RWPE1 (cell line): ENCODE data around the gene DHTKD1.

Experiments
- CTCF ChIA-PET: fragments of 350-600 bp; sonication (Branson Sonifier 250); formaldehyde crosslinking; extraction: SDS; loops from one replicate; lab custom pipeline; 2021; lab: Yijun Ruan, JAX
- POLR2A ChIA-PET: fragments of 400-600 bp; formaldehyde crosslinking; extraction: SDS; loops from one replicate; lab custom pipeline; 2020; ENCODE audit warnings: antibody characterized with exemption; ENCODE audit not compliant: low non-redundant PET; lab: Yijun Ruan, JAX
- DNase-seq: peaks from one replicate; pipeline ENCODE4 v3.0.0; 2012; ENCODE audit warnings: low spot score
- H3K27ac ChIP-seq: fragments of 450-650 bp; 2 replicates; pipeline ENCODE4 v1.5.1; 2017
- TF ChIP-seq, protein P1 (sequence below): fragments of 450-650 bp; conservative IDR thresholded peaks from 2 replicates; pipeline ENCODE4 v1.5.1; 2017; ENCODE audit warnings: low read depth, mild to moderate bottlenecking

DHTKD1 gene

DNA sequence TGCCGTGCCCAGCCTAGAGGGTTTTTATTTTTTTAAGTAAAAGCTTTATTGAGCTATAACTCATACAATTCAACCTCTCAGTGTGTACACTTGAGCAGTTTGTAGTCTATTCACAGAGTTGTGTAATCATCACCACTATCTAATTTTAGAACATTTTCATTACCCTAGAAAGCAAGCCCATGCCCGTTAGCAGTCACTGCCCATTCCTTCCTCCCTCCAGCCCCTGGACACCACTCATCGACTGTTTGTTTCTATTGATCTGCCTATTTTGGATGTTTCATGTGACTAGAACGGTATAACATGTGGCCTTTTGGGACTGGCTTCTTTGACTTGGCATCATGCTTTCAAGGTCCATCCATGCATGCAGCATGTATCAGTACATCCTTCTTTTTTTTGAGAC lies 35.0 kb downstream of the DHTKD1 start:
- TF ChIP-seq, protein P1, sequence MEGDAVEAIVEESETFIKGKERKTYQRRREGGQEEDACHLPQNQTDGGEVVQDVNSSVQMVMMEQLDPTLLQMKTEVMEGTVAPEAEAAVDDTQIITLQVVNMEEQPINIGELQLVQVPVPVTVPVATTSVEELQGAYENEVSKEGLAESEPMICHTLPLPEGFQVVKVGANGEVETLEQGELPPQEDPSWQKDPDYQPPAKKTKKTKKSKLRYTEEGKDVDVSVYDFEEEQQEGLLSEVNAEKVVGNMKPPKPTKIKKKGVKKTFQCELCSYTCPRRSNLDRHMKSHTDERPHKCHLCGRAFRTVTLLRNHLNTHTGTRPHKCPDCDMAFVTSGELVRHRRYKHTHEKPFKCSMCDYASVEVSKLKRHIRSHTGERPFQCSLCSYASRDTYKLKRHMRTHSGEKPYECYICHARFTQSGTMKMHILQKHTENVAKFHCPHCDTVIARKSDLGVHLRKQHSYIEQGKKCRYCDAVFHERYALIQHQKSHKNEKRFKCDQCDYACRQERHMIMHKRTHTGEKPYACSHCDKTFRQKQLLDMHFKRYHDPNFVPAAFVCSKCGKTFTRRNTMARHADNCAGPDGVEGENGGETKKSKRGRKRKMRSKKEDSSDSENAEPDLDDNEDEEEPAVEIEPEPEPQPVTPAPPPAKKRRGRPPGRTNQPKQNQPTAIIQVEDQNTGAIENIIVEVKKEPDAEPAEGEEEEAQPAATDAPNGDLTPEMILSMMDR = no peak

GRCh38 chr10:12107781-12108180 lies 39.0 kb downstream of the DHTKD1 start:
- ChIA-PET CTCF (interaction anchor here (0.7 kb wide), 1 partner anchor 442 kb away, joined by 3 read pairs; no protein-coding TSS in a partner anchor), POLR2A (no interaction called here)
- no peak overlapping the region for H3K27ac ChIP-seq
- TF ChIP-seq, protein P1 = no peak
- DNase-seq = no peak

More for the DNA sequence above, 35.0 kb downstream of the DHTKD1 start:
- ChIA-PET CTCF (no interaction called here), POLR2A (no interaction called here)
- no peak overlapping the region for H3K27ac ChIP-seq
- no peak for DNase-seq

- TF ChIP-seq, protein P1 = no peak
- DNase-seq = no peak
- ChIA-PET POLR2A (no interaction called here), CTCF (no interaction called here)
- H3K27ac ChIP-seq = no peak overlapping the region
Measured at GRCh38 chr10:12109286-12109685, 40.5 kb downstream of the DHTKD1 start.

DNA sequence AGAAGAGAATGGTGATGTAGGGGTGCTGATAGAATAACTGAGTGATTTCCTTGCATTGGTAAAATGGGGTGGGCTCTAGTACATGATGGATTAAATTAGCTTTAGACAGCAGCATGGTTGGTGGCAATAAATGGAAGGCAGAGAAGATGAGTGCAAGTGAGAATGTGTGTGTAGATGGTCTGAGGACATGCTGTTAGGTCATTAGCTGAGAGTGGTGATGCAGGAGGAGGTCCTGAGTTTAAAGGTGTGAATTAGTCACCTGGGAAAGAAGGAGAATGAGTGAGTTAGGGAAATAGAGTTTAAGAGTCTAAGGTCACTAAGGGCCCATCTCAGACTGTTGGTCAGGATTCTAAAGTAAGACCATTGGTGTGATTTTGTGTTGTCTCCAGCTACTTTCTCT lies 42.8 kb downstream of the DHTKD1 start:
- POLR2A ChIA-PET = no interaction called here
- CTCF ChIA-PET = no interaction called here
- no peak overlapping the region for H3K27ac ChIP-seq
- TF ChIP-seq, protein P1 = no peak
- no peak for DNase-seq

GRCh38 chr10:12113627-12114026 lies 44.9 kb downstream of the DHTKD1 start:
- no peak for DNase-seq
- CTCF ChIA-PET = no interaction called here
- TF ChIP-seq, protein P1 = no peak
- POLR2A ChIA-PET = no interaction called here
- H3K27ac ChIP-seq = no peak overlapping the region

DNA sequence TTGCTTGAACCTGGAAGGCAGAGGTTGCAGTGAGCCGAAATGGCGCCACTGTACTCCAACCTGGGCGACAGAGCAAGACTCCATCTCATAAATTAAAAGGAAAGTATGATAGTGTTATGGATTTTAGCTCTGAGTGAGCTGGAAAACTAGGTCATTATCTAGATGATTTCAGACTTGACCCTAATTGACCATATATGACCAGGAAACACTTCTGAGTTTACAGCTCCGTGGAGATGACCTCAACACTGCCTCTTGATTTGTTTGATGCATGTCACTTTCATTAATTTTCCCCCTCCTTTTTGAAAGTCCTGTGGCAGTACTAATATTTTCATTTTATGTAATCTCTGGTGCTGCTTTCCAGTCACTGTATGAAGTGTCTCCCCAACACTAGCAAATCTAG lies 52.9 kb downstream of the DHTKD1 start:
- ChIA-PET POLR2A (no interaction called here), CTCF (no interaction called here)
- no peak overlapping the region for H3K27ac ChIP-seq
- no peak for DNase-seq
- TF ChIP-seq, protein P1 = no peak
